Stimulated activated CD8-positive, alpha-beta memory T cell treated with anti-CD3 and anti-CD28 coated beads, Interleukin-7, amount 100 ng/mL, for 24 hours (primary cell): Measurements from ENCODE around the gene CDKAL1.

ENCODE experiments used
- DNase-seq: peaks from one replicate; pipeline ENCODE4 v3.0.0-alpha.2; 2020; ENCODE audit warnings: low read depth

CDKAL1 gene

GRCh38 chr6:20927130-20927860 is 393.0 kb downstream of the CDKAL1 start:
- DNase-seq, result no peak

GRCh38 chr6:20929283-20929682 is 395.0 kb downstream of the CDKAL1 start:
- no peak for DNase-seq

- DNase-seq, result no peak
Measured at GRCh38 chr6:20931093-20931492, 396.8 kb downstream of the CDKAL1 start.

- DNase-seq, result no peak
Measured at GRCh38 chr6:20931772-20932171, 397.5 kb downstream of the CDKAL1 start.

GRCh38 chr6:20932284-20932683 is 398.0 kb downstream of the CDKAL1 start:
- DNase-seq, result no peak

GRCh38 chr6:20933057-20933788 is 399.0 kb downstream of the CDKAL1 start:
- no peak for DNase-seq

- no peak for DNase-seq
Measured at GRCh38 chr6:20936949-20937348, 402.7 kb downstream of the CDKAL1 start.

GRCh38 chr6:20939161-20939775 is 405.0 kb downstream of the CDKAL1 start:
- DNase-seq, result no peak

GRCh38 chr6:20943040-20943627 is 408.9 kb downstream of the CDKAL1 start:
- no peak for DNase-seq

GRCh38 chr6:20943922-20944321 is 409.7 kb downstream of the CDKAL1 start:
- no peak for DNase-seq

- DNase-seq, result no peak
Measured at GRCh38 chr6:20946022-20946421, 411.8 kb downstream of the CDKAL1 start.

GRCh38 chr6:20946890-20947289 is 412.6 kb downstream of the CDKAL1 start:
- no peak for DNase-seq

GRCh38 chr6:20947977-20948376 is 413.7 kb downstream of the CDKAL1 start:
- DNase-seq, result no peak

- no peak for DNase-seq
Measured at GRCh38 chr6:20948556-20948955, 414.3 kb downstream of the CDKAL1 start.

- DNase-seq, result no peak
Measured at GRCh38 chr6:20949138-20949537, 414.9 kb downstream of the CDKAL1 start.

GRCh38 chr6:20952699-20953474 is 418.6 kb downstream of the CDKAL1 start:
- DNase-seq, result no peak

- no peak for DNase-seq
Measured at GRCh38 chr6:20954315-20954714, 420.1 kb downstream of the CDKAL1 start.

GRCh38 chr6:20955131-20955530 is 420.9 kb downstream of the CDKAL1 start:
- DNase-seq, result no peak

- no peak for DNase-seq
Measured at GRCh38 chr6:20955751-20956150, 421.5 kb downstream of the CDKAL1 start.

GRCh38 chr6:20960067-20960466 is 425.8 kb downstream of the CDKAL1 start:
- DNase-seq, result no peak

- DNase-seq, result no peak
Measured at GRCh38 chr6:20965276-20965675, 431.0 kb downstream of the CDKAL1 start.

GRCh38 chr6:20965915-20966314 is 431.7 kb downstream of the CDKAL1 start:
- DNase-seq, result no peak
